ENCODE measurements around the gene DST. TPM values are rescaled to one million over a fixed set of nuclear protein-coding genes. Genes with fewer than 3 reads are reported as not detected.

DST gene
- total RNA-seq, 1 experiment from 2014 or later = 71.8 TPM

DNA sequence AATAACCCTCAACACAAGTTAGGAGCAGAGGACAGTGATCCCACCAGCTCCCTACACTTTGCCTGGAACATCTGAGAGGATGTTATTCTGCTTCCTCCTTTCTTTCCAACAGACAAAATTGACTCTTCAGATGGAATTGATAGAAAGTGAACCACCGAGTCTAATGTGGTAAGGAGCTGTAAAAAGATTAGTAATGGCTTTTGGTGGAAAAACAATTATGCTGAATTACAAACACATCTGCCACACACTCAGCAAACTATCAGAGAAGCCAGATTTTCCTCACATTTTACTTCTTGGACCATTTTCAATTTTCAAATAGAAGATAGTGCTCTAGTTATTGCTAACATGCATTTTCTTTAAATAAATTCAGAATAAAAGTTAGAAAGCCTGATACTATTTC lies 223.5 kb downstream of the DST start:
- Histone ChIP-seq H3K27ac (ENCODE audit: low read depth, low read length, poor library complexity, severe bottlenecking) (no peak overlapping the region), H3K4me1 (ENCODE audit: insufficient read depth, low read length, poor library complexity, severe bottlenecking) (no peaks in the 10 kb centered on the region), H3K36me3 (ENCODE audit: insufficient read depth, low read length, poor library complexity, severe bottlenecking) (no peaks in the 10 kb centered on the region), H3K27me3 (replicated peaks; ENCODE audit: insufficient read depth, low read depth, low read length, poor library complexity) (no peaks in the 10 kb centered on the region), H3K4me3 (ENCODE audit: low read depth, low read length, poor library complexity, severe bottlenecking) (no peak overlapping the region), H3K9me3 (ENCODE audit: low read depth, low read length, poor library complexity, severe bottlenecking) (no peaks in the 10 kb centered on the region)
- DNase-seq (ENCODE audit: low spot score) = peak; percentile 17
- ChIA-PET CTCF (no interaction called here), POLR2A (ENCODE audit: low non-redundant PET) (no interaction called here)
- TF ChIP-seq EZH2 (IDR thresholded peaks at IDR 0.05; ENCODE audit: borderline replicate concordance, low read depth, low read length, poor library complexity, severe bottlenecking) (no peak), CTCF (conservative IDR thresholded peaks at IDR 0.05; ENCODE audit: low read depth, low read length) (no peak)
- intact Hi-C loops (cut with micrococcal nuclease; ENCODE audit: unreplicated experiment) = no loop called here
- no TSS peak for BruUV-seq (replicated peaks)

- no TSS peak for BruUV-seq (replicated peaks)
- Histone ChIP-seq H3K27me3 (replicated peaks; ENCODE audit: insufficient read depth, low read depth, low read length, poor library complexity) (no peaks in the 10 kb centered on the region), H3K4me1 (ENCODE audit: insufficient read depth, low read length, poor library complexity, severe bottlenecking) (no peaks in the 10 kb centered on the region), H3K9me3 (ENCODE audit: low read depth, low read length, poor library complexity, severe bottlenecking) (no peaks in the 10 kb centered on the region), H3K27ac (ENCODE audit: low read depth, low read length, poor library complexity, severe bottlenecking) (no peak overlapping the region), H3K36me3 (ENCODE audit: insufficient read depth, low read length, poor library complexity, severe bottlenecking) (no peaks in the 10 kb centered on the region), H3K4me3 (ENCODE audit: low read depth, low read length, poor library complexity, severe bottlenecking) (no peak overlapping the region)
- POLR2A ChIA-PET (ENCODE audit: low non-redundant PET) = no interaction called here
- TF ChIP-seq EZH2 (IDR thresholded peaks at IDR 0.05; ENCODE audit: borderline replicate concordance, low read depth, low read length, poor library complexity, severe bottlenecking) (no peak), CTCF (conservative IDR thresholded peaks at IDR 0.05; ENCODE audit: low read depth, low read length) (no peak)
- DNase-seq (ENCODE audit: low spot score) = no peak
- CTCF ChIA-PET = no interaction called here
- intact Hi-C loops (cut with micrococcal nuclease; ENCODE audit: unreplicated experiment) = no loop called here
Observed at GRCh38 chr6:56417823-56418222, 224.9 kb downstream of the DST start.

DNA sequence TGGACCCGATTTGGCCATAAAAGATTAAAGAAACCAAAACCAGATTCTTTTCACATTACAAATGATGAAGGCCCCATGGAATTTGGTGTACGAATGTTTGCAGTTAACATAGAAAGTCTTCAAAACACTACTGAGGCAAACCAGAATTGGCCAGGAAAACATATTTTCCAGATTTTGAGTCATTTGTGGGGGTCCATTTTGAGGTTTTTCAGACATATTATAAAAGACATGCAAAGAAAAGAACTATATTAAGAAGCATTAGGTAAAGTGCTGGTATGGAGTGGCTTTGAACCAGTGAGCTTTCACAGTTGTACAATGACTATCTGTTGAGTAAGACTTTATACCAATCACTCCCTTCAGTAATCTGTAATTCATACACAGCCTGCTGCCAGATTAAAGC lies 226.4 kb downstream of the DST start:
- Histone ChIP-seq H3K4me1 (ENCODE audit: insufficient read depth, low read length, poor library complexity, severe bottlenecking) (no peaks in the 10 kb centered on the region), H3K36me3 (ENCODE audit: insufficient read depth, low read length, poor library complexity, severe bottlenecking) (no peaks in the 10 kb centered on the region), H3K27ac (ENCODE audit: low read depth, low read length, poor library complexity, severe bottlenecking) (no peak overlapping the region), H3K27me3 (replicated peaks; ENCODE audit: insufficient read depth, low read depth, low read length, poor library complexity) (no peaks in the 10 kb centered on the region), H3K4me3 (ENCODE audit: low read depth, low read length, poor library complexity, severe bottlenecking) (no peak overlapping the region), H3K9me3 (ENCODE audit: low read depth, low read length, poor library complexity, severe bottlenecking) (no peaks in the 10 kb centered on the region)
- ChIA-PET POLR2A (ENCODE audit: low non-redundant PET) (interaction anchor here (0.6 kb wide), 1 partner anchor 126 kb away, joined by 3 read pairs; no protein-coding TSS in a partner anchor), CTCF (no interaction called here)
- TF ChIP-seq CTCF (conservative IDR thresholded peaks at IDR 0.05; ENCODE audit: low read depth, low read length) (no peak), EZH2 (IDR thresholded peaks at IDR 0.05; ENCODE audit: borderline replicate concordance, low read depth, low read length, poor library complexity, severe bottlenecking) (no peak)
- no TSS peak for BruUV-seq (replicated peaks)
- intact Hi-C loops (cut with micrococcal nuclease; ENCODE audit: unreplicated experiment) = no loop called here
- no peak for DNase-seq (ENCODE audit: low spot score)
